ENCODE results near the gene WDR45B. TPM values are rescaled to one million over a fixed set of nuclear protein-coding genes. Genes with fewer than 3 reads are reported as not detected.
A peak's percentile ranks its signal among the peaks of the same experiment; 100 is the strongest.

The WDR45B gene
- total and polyA plus RNA-seq, 2 donors, result 60.3 to 73.7 TPM

- no peak overlapping the region for H3K27ac ChIP-seq (ENCODE audit: low read depth)
- peaks cover 3% of the 10 kb centered on the region for H3K36me3 ChIP-seq (ENCODE audit: insufficient read depth)
- no peaks in the 10 kb centered on the region for H3K4me1 ChIP-seq (ENCODE audit: insufficient read depth)
- no peak overlapping the region for H3K4me3 ChIP-seq (ENCODE audit: low read depth, low read length)
- no peak for DNase-seq (ENCODE audit: extremely low spot score)
- WGBS, result 85% methylated on average over 20 of the region's 20 CpGs
Measured at GRCh38 chr17:82602986-82603710, 45.1 kb downstream of the WDR45B start.

GRCh38 chr17:82602487-82602886 lies 45.8 kb downstream of the WDR45B start:
- DNase-seq (ENCODE audit: extremely low spot score), result no peak
- Histone ChIP-seq H3K4me1 (ENCODE audit: insufficient read depth) (no peaks in the 10 kb centered on the region), H3K4me3 (ENCODE audit: low read depth, low read length) (no peak overlapping the region), H3K27ac (ENCODE audit: low read depth) (no peak overlapping the region), H3K36me3 (ENCODE audit: insufficient read depth) (peaks cover 3% of the 10 kb centered on the region)
- 74% methylated on average over 21 of the region's 21 CpGs for WGBS

GRCh38 chr17:82601447-82602000 lies 46.7 kb downstream of the WDR45B start:
- H3K4me1 ChIP-seq (ENCODE audit: insufficient read depth), result no peaks in the 10 kb centered on the region
- peaks cover 3% of the 10 kb centered on the region for H3K36me3 ChIP-seq (ENCODE audit: insufficient read depth)
- DNase-seq (ENCODE audit: extremely low spot score), result no peak
- H3K27ac ChIP-seq (ENCODE audit: low read depth), result no peak overlapping the region
- 96% methylated on average over 24 of the region's 24 CpGs for WGBS
- H3K4me3 ChIP-seq (ENCODE audit: low read depth, low read length), result no peak overlapping the region

- Histone ChIP-seq H3K4me1 (ENCODE audit: insufficient read depth) (no peaks in the 10 kb centered on the region), H3K27ac (ENCODE audit: low read depth) (no peak overlapping the region), H3K4me3 (ENCODE audit: low read depth, low read length) (no peak overlapping the region), H3K36me3 (ENCODE audit: insufficient read depth) (peaks cover 3% of the 10 kb centered on the region)
- DNase-seq (ENCODE audit: extremely low spot score), result no peak
- WGBS, result 96% methylated on average over 37 of the region's 37 CpGs
Measured at GRCh38 chr17:82600731-82601446, 47.4 kb downstream of the WDR45B start.

- no peaks in the 10 kb centered on the region for H3K4me1 ChIP-seq (ENCODE audit: insufficient read depth)
- WGBS, result 93% methylated on average over 26 of the region's 26 CpGs
- H3K4me3 ChIP-seq (ENCODE audit: low read depth, low read length), result no peak overlapping the region
- DNase-seq (ENCODE audit: extremely low spot score), result no peak
- H3K36me3 ChIP-seq (ENCODE audit: insufficient read depth), result peaks cover 3% of the 10 kb centered on the region
- no peak overlapping the region for H3K27ac ChIP-seq (ENCODE audit: low read depth)
Measured at GRCh38 chr17:82599674-82600661, 48.3 kb downstream of the WDR45B start.

GRCh38 chr17:82598256-82599119 lies 49.8 kb downstream of the WDR45B start:
- Histone ChIP-seq H3K4me3 (ENCODE audit: low read depth, low read length) (no peak overlapping the region), H3K36me3 (ENCODE audit: insufficient read depth) (peaks cover 3% of the 10 kb centered on the region), H3K4me1 (ENCODE audit: insufficient read depth) (peaks cover 1% of the 10 kb centered on the region), H3K27ac (ENCODE audit: low read depth) (no peak overlapping the region)
- no peak for DNase-seq (ENCODE audit: extremely low spot score)
- WGBS, result 83% methylated on average over 23 of the region's 23 CpGs

- H3K4me1 ChIP-seq (ENCODE audit: insufficient read depth), result peaks cover 1% of the 10 kb centered on the region
- no peak for DNase-seq (ENCODE audit: extremely low spot score)
- H3K36me3 ChIP-seq (ENCODE audit: insufficient read depth), result peaks cover 3% of the 10 kb centered on the region
- 89% methylated on average over 33 of the region's 33 CpGs for WGBS
- H3K27ac ChIP-seq (ENCODE audit: low read depth), result no peak overlapping the region
- no peak overlapping the region for H3K4me3 ChIP-seq (ENCODE audit: low read depth, low read length)
Measured at GRCh38 chr17:82596837-82597672, 51.2 kb downstream of the WDR45B start.

GRCh38 chr17:82596296-82596695 lies 51.9 kb downstream of the WDR45B start:
- Histone ChIP-seq H3K4me1 (ENCODE audit: insufficient read depth) (peaks cover 1% of the 10 kb centered on the region), H3K36me3 (ENCODE audit: insufficient read depth) (no peaks in the 10 kb centered on the region), H3K27ac (ENCODE audit: low read depth) (no peak overlapping the region), H3K4me3 (ENCODE audit: low read depth, low read length) (no peak overlapping the region)
- DNase-seq (ENCODE audit: extremely low spot score), result no peak
- WGBS, result 87% methylated on average over 16 of the region's 16 CpGs

- peaks cover 1% of the 10 kb centered on the region for H3K4me1 ChIP-seq (ENCODE audit: insufficient read depth)
- no peak overlapping the region for H3K4me3 ChIP-seq (ENCODE audit: low read depth, low read length)
- no peaks in the 10 kb centered on the region for H3K36me3 ChIP-seq (ENCODE audit: insufficient read depth)
- no peak overlapping the region for H3K27ac ChIP-seq (ENCODE audit: low read depth)
- WGBS, result 93% methylated on average over 21 of the region's 21 CpGs
- no peak for DNase-seq (ENCODE audit: extremely low spot score)
Measured at GRCh38 chr17:82595893-82596292, 52.4 kb downstream of the WDR45B start.

- no peak overlapping the region for H3K4me3 ChIP-seq (ENCODE audit: low read depth, low read length)
- H3K4me1 ChIP-seq (ENCODE audit: insufficient read depth), result peaks cover 1% of the 10 kb centered on the region
- no peak for DNase-seq (ENCODE audit: extremely low spot score)
- H3K36me3 ChIP-seq (ENCODE audit: insufficient read depth), result no peaks in the 10 kb centered on the region
- WGBS, result 94% methylated on average over 11 of the region's 11 CpGs
- no peak overlapping the region for H3K27ac ChIP-seq (ENCODE audit: low read depth)
Measured at GRCh38 chr17:82594571-82594970, 53.7 kb downstream of the WDR45B start.

- Histone ChIP-seq H3K36me3 (ENCODE audit: insufficient read depth) (no peaks in the 10 kb centered on the region), H3K4me3 (ENCODE audit: low read depth, low read length) (peak overlapping the region; percentile 51), H3K27ac (ENCODE audit: low read depth) (peak overlapping the region; percentile 92), H3K4me1 (ENCODE audit: insufficient read depth) (peaks cover 1% of the 10 kb centered on the region)
- WGBS, result 33% methylated on average over 29 of the region's 29 CpGs
- DNase-seq (ENCODE audit: extremely low spot score), result no peak
Measured at GRCh38 chr17:82593590-82594087, 54.6 kb downstream of the WDR45B start.

Data from urinary bladder (tissue), 4 donors.